ENCODE results near the gene HDAC4. TPM values are rescaled to one million over a fixed set of nuclear protein-coding genes. Genes with fewer than 3 reads are reported as not detected.

HDAC4 gene
- total RNA-seq, 4 donors from 2014 or later: 12.9 to 91.6 (median 39.8) TPM

DNA sequence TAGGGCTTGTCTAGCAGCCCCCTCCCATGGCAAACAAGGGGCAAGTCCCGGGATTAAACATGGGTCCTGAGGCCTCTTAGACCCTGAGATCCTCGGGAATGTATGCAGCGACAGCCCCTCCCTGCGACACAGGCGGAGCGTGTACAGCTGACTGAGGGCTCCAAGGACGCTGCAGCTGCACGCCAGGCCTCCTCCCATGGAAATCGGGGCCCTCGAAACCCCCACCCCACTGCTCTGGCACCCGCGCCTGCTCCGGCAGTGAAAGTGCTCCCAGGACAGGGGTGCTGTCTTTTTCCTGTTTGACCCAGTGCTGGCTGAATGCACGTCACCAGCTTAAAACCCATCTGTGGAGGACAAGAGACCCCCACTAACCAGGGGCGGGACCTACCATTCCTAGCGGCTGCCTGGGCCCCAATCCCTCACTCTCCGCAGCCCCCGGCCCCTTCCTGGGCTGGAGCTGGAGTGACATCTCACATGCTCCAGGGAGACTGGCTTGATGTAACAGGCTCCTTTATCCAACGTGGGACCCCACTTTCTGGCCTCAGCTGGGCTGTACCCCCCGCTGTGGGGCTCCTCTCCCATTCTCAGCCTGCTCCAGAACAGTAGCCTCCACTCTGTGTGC is 305.2 kb downstream of the HDAC4 start:
- Histone ChIP-seq H3K36me3 (peaks cover 3 to 7% of the 10 kb centered on the region in 2 donors), H3K4me3 (replicated peaks in 1 of 3) (no peak overlapping the region), H3K27me3 (no peaks in the 10 kb centered on the region), H3K27ac (no peak overlapping the region), H3K9me3 (no peaks in the 10 kb centered on the region), H3K4me1 (no peaks in the 10 kb centered on the region)
- TF ChIP-seq POLR2A (IDR thresholded peaks at IDR 0.05): no peak
- TF ChIP-seq, protein P1, sequence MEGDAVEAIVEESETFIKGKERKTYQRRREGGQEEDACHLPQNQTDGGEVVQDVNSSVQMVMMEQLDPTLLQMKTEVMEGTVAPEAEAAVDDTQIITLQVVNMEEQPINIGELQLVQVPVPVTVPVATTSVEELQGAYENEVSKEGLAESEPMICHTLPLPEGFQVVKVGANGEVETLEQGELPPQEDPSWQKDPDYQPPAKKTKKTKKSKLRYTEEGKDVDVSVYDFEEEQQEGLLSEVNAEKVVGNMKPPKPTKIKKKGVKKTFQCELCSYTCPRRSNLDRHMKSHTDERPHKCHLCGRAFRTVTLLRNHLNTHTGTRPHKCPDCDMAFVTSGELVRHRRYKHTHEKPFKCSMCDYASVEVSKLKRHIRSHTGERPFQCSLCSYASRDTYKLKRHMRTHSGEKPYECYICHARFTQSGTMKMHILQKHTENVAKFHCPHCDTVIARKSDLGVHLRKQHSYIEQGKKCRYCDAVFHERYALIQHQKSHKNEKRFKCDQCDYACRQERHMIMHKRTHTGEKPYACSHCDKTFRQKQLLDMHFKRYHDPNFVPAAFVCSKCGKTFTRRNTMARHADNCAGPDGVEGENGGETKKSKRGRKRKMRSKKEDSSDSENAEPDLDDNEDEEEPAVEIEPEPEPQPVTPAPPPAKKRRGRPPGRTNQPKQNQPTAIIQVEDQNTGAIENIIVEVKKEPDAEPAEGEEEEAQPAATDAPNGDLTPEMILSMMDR (IDR thresholded peaks at IDR 0.05): no peak
- intact Hi-C loops (cut with DNase I): no loop called here
- no peak for DNase-seq
- WGBS, 2 donors: 89 to 93% methylated on average over 12 to 16 of the region's 20 CpGs

DNA sequence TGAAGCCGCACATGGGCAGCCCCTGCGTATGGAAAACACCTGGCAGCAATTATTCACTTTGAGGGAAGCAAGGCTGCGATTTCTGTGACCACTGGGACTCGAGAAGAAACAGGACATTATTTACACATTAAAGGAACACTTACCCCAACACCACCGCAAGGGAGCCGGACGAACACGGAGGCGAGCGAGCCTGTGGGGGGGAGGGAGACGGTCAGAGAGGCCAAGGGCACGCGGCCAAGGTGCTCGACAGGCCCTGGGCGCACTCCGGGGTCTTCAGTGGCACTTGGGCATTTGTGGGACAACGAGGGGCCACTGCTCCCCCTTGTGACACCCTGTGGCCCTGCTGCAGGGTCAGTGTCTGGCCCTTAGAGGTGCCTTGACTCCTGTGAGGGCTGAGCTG is 306.0 kb downstream of the HDAC4 start:
- Histone ChIP-seq H3K4me3 (replicated peaks in 1 of 3) (no peak overlapping the region), H3K36me3 (peaks cover 4 to 7% of the 10 kb centered on the region in 2 donors), H3K9me3 (no peaks in the 10 kb centered on the region), H3K27ac (no peak overlapping the region), H3K27me3 (no peaks in the 10 kb centered on the region), H3K4me1 (no peaks in the 10 kb centered on the region)
- 85 to 91% methylated on average over 17 of the region's 17 CpGs for WGBS, 2 donors
- intact Hi-C loops (cut with DNase I): no loop called here
- no peak for DNase-seq
- TF ChIP-seq, protein P1 (IDR thresholded peaks at IDR 0.05): no peak
- no peak for TF ChIP-seq POLR2A (IDR thresholded peaks at IDR 0.05)

DNA sequence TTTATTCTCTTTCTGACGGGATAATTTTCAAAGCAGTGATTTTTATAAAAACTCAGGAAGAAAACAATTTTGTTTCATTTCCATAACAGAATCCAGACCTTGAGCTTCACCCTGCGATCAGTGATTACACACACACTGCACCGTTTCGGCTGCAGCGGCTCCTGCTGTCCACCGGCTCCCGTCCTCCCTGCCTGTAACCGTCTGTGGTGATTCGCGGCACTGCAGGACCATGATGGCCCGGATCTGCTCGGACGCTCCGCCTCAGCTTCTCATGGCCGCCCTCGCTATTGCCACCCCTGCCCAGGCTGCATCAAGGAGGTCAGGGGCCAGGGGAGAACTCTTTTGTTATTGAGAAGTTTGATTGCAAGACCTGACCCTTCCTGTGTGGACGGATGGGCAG is 306.9 kb downstream of the HDAC4 start:
- 95 to 96% methylated on average over 17 of the region's 17 CpGs for WGBS, 2 donors
- no peaks in the 10 kb centered on the region for H3K27me3 ChIP-seq
- H3K4me3 ChIP-seq (replicated peaks in 1 of 3): no peak overlapping the region
- peaks cover 7% of the 10 kb centered on the region in 2 donors for H3K36me3 ChIP-seq
- intact Hi-C loops (cut with DNase I): no loop called here
- no peak for TF ChIP-seq POLR2A (IDR thresholded peaks at IDR 0.05)
- TF ChIP-seq, protein P1 (IDR thresholded peaks at IDR 0.05): no peak
- DNase-seq: no peak
- no peaks in the 10 kb centered on the region for H3K4me1 ChIP-seq
- H3K27ac ChIP-seq: no peak overlapping the region
- no peaks in the 10 kb centered on the region for H3K9me3 ChIP-seq

DNA sequence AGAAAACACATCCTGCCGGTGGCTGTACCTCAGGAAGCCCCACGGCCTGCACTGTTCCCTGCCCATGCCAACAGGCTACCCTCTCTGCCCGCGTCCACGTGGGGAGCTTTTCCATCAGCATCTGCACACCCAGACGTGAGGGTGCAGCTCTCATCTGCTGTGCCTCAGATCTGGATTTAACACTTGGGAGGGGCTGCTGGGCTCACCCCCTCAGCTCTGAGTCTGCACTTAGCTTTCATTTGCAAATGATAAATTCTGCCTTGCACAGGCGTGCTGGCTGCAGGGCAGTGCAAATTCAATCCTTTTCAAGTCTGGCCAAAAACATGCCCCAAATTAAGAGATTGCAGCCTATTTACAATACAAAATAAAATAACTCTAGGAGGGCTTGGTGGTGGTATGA is 307.3 kb downstream of the HDAC4 start:
- TF ChIP-seq, protein P1 (IDR thresholded peaks at IDR 0.05): no peak
- no peak for TF ChIP-seq POLR2A (IDR thresholded peaks at IDR 0.05)
- intact Hi-C loops (cut with DNase I): no loop called here

DNA sequence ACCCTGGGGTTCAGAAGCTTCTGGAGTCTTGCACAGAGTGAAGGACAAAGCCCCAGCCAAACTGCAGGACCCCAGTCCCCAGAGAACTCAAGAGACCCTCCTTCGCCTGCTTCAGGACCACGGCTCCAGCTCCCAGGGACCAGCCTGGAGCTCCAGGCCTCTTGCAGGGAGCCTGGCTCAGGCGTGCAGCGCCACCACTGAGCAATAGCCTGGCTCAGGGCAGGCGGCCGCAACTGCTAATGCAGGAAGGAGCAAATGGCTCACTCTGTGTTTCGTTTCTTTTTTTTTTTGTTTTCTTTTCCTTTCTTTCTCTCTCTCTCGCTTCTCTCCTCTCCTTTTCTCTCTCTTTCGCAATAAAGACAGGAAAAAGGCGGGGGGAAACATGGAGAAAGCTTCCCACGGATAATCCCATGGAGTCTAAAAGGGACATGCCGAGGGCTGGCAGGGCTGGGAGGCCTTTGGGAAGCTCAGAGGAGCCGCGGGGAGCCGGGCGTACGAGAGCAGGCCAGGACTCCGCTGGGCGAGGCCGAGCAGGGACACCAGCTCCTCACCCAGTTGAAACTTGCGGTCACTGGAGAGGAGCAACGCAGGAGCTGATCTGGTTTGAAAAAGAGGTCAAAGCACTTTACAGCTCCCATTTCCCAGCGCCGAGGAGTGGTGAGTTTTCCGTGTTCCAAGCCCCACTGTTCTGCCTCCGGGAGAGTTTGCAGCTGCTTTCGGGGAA is 308.1 kb downstream of the HDAC4 start:
- no peak overlapping the region for H3K27ac ChIP-seq
- H3K4me1 ChIP-seq: no peaks in the 10 kb centered on the region
- WGBS, 2 donors: 83 to 91% methylated on average over 27 of the region's 27 CpGs
- no peaks in the 10 kb centered on the region for H3K27me3 ChIP-seq
- peaks cover 7% of the 10 kb centered on the region in 2 donors for H3K36me3 ChIP-seq
- TF ChIP-seq, protein P1 (IDR thresholded peaks at IDR 0.05): no peak
- TF ChIP-seq POLR2A (IDR thresholded peaks at IDR 0.05): no peak
- DNase-seq: no peak
- no peak overlapping the region for H3K4me3 ChIP-seq (replicated peaks in 1 of 3)
- intact Hi-C loops (cut with DNase I): no loop called here
- H3K9me3 ChIP-seq: no peaks in the 10 kb centered on the region

More for the DNA sequence above, 307.3 kb downstream of the HDAC4 start:
- WGBS, 2 donors: 92 to 95% methylated on average over 7 of the region's 7 CpGs
- Histone ChIP-seq H3K4me1 (no peaks in the 10 kb centered on the region), H3K9me3 (no peaks in the 10 kb centered on the region), H3K36me3 (peaks cover 7% of the 10 kb centered on the region in 2 donors), H3K27ac (no peak overlapping the region), H3K27me3 (no peaks in the 10 kb centered on the region), H3K4me3 (replicated peaks in 1 of 3) (no peak overlapping the region)
- no peak for DNase-seq
